Astrocyte (in vitro differentiated cells and primary cell): ENCODE data around the gene PIMREG. TPM values are rescaled to one million over a fixed set of nuclear protein-coding genes. Genes with fewer than 3 reads are reported as not detected.

Source experiments
- DNase-seq: peaks from one replicate; pipeline ENCODE4 v3.0.0-alpha.2; 2010; ENCODE audit warnings: low read depth
- FAIRE-seq: peaks from 2 replicates; lab custom pipeline; 2011; peaks lifted over from hg19 to GRCh38; lab: Jason Lieb, UNC
- H2AFZ ChIP-seq: 2 replicates; pipeline ENCODE4 v1.6.0; 2012; ENCODE audit warnings: low read depth, low read length, inconsistent platforms
- H3K27ac ChIP-seq: 2 replicates; pipeline ENCODE4 v1.5.1; 2011; ENCODE audit warnings: low read depth, low read length, inconsistent platforms
- H3K27me3 ChIP-seq: 2 replicates; pipeline ENCODE4 v1.6.0; 2011; ENCODE audit warnings: low read length, inconsistent platforms; ENCODE audit not compliant: insufficient read depth
- H3K36me3 ChIP-seq: 2 replicates; pipeline ENCODE4 v1.5.1; 2011; ENCODE audit warnings: low read length, inconsistent platforms; ENCODE audit not compliant: insufficient read depth
- H3K4me1 ChIP-seq: 2 replicates; pipeline ENCODE4 v1.5.1; 2011; ENCODE audit warnings: low read length, inconsistent platforms; ENCODE audit not compliant: insufficient read depth
- H3K4me2 ChIP-seq: 2 replicates; pipeline ENCODE4 v1.6.0; 2012; ENCODE audit warnings: low read length, inconsistent platforms
- H3K4me3 ChIP-seq: 2 replicates; pipeline ENCODE4 v1.5.1; 2011; ENCODE audit warnings: low read depth, mild to moderate bottlenecking, low read length, inconsistent platforms; ENCODE audit not compliant: insufficient read depth
- H3K79me2 ChIP-seq: 2 replicates; pipeline ENCODE4 v1.6.0; 2012; ENCODE audit warnings: mild to moderate bottlenecking, low read length, inconsistent platforms; ENCODE audit not compliant: insufficient read depth
- H3K9ac ChIP-seq: 2 replicates; pipeline ENCODE4 v1.6.0; 2012; ENCODE audit warnings: mild to moderate bottlenecking, low read length, inconsistent platforms
- H3K9me3 ChIP-seq: 2 replicates; pipeline ENCODE4 v1.5.1; 2012; ENCODE audit warnings: low read depth, mild to moderate bottlenecking, low read length, inconsistent platforms; ENCODE audit not compliant: insufficient read depth
- H4K20me1 ChIP-seq: 2 replicates; pipeline ENCODE4 v1.6.0; 2012; ENCODE audit warnings: low read length, inconsistent platforms; ENCODE audit not compliant: insufficient read depth
- H3K27ac Mint-ChIP-seq: one replicate; pipeline ENCODE4 v1.8.0; 2021; ENCODE audit warnings: mild to moderate bottlenecking, mixed read lengths; ENCODE audit not compliant: unreplicated experiment
- H3K27me3 Mint-ChIP-seq: one replicate; pipeline ENCODE4 v1.8.0; 2021; ENCODE audit warnings: low read depth, mixed read lengths; ENCODE audit not compliant: unreplicated experiment
- H3K36me3 Mint-ChIP-seq: one replicate; pipeline ENCODE4 v1.8.0; 2021; ENCODE audit warnings: low read depth, mixed read lengths; ENCODE audit not compliant: unreplicated experiment
- H3K4me1 Mint-ChIP-seq: one replicate; pipeline ENCODE4 v1.8.0; 2021; ENCODE audit warnings: low read depth, mixed read lengths; ENCODE audit not compliant: unreplicated experiment
- H3K4me3 Mint-ChIP-seq: one replicate; pipeline ENCODE4 v1.8.0; 2021; ENCODE audit warnings: mild to moderate bottlenecking, moderate library complexity, mixed read lengths; ENCODE audit not compliant: unreplicated experiment
- H3K9me3 Mint-ChIP-seq: one replicate; pipeline ENCODE4 v1.8.0; 2021; ENCODE audit warnings: mild to moderate bottlenecking, mixed read lengths; ENCODE audit not compliant: unreplicated experiment
- CTCF ChIP-seq: IDR thresholded peaks from 2 replicates; pipeline ENCODE4 v1.5.1; 2011; ENCODE audit warnings: low read depth, mild to moderate bottlenecking, inconsistent platforms, low read length, moderate library complexity; ENCODE audit not compliant: insufficient read depth
- EZH2 ChIP-seq: IDR thresholded peaks from 2 replicates; pipeline ENCODE4 v1.6.1; 2012; ENCODE audit warnings: mild to moderate bottlenecking, low read length, inconsistent platforms; ENCODE audit not compliant: insufficient read depth
- total RNA-seq: library from RNA; stranded (reverse); gene quantifications from 2 replicates; pipeline ENCODE4 v1.2.1, GENCODE V29; 2021

Gene PIMREG
- total RNA-seq, 1 donor from 2014 or later, result 2.6 TPM

DNA sequence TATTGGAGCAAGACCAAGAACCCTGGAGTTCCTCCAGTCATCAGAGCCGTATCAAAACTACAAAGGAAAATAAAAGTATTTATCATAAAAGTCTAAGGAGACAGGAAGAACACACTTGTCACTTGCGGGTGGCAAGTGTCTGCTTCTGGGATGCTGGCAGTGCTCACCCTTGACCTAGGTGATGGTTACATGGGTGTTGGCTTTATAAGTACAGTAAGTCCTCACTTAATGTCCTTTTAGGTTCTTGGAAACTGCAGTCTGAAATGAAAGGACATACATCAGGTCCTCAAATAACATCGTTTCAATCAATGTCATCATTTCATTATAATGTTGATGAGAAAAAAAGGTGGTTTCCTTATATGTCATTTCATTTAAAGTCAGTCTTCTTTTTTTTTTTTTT lies 6.3 kb upstream of the PIMREG start:
- no peaks in the 10 kb centered on the region for H4K20me1 ChIP-seq
- FAIRE-seq (no peak), DNase-seq (no peak)
- no peak overlapping the region for H2AFZ ChIP-seq
- TF ChIP-seq EZH2 (no peak), CTCF (no peak)
- H3K27me3 ChIP-seq, result peaks cover 8% of the 10 kb centered on the region
- Mint-ChIP-seq H3K4me3 (no peak overlapping the region), H3K27ac (no peak overlapping the region), H3K4me1 (peaks cover 7% of the 10 kb centered on the region), H3K9me3 (peaks cover under 1% of the 10 kb centered on the region), H3K27me3 (peaks cover 35% of the 10 kb centered on the region), H3K36me3 (no peaks in the 10 kb centered on the region)
- no peak overlapping the region for H3K4me3 ChIP-seq
- H3K36me3 ChIP-seq, result no peaks in the 10 kb centered on the region
- H3K4me1 ChIP-seq, result no peaks in the 10 kb centered on the region
- no peak overlapping the region for H3K9ac ChIP-seq
- H3K79me2 ChIP-seq, result no peaks in the 10 kb centered on the region
- no peak overlapping the region for H3K4me2 ChIP-seq
- H3K27ac ChIP-seq, result no peak overlapping the region
- no peaks in the 10 kb centered on the region for H3K9me3 ChIP-seq

- DNase-seq (no peak), FAIRE-seq (no peak)
- no peak overlapping the region for H3K4me3 ChIP-seq
- H3K36me3 Mint-ChIP-seq, result no peaks in the 10 kb centered on the region
- peaks cover 5% of the 10 kb centered on the region for H3K79me2 ChIP-seq
- no peak overlapping the region for H3K4me2 ChIP-seq
- H3K36me3 ChIP-seq, result no peaks in the 10 kb centered on the region
- H4K20me1 ChIP-seq, result no peaks in the 10 kb centered on the region
- peaks cover 29% of the 10 kb centered on the region for H3K27me3 Mint-ChIP-seq
- H3K9me3 ChIP-seq, result no peaks in the 10 kb centered on the region
- no peak overlapping the region for H2AFZ ChIP-seq
- TF ChIP-seq EZH2, result no peak
- no peak for TF ChIP-seq CTCF
- no peak overlapping the region for H3K27ac ChIP-seq
- peaks cover 11% of the 10 kb centered on the region for H3K4me1 ChIP-seq
- H3K9ac ChIP-seq, result no peak overlapping the region
- H3K27me3 ChIP-seq, result peaks cover 8% of the 10 kb centered on the region
- H3K4me3 Mint-ChIP-seq, result no peak overlapping the region
- H3K4me1 Mint-ChIP-seq, result peaks cover 7% of the 10 kb centered on the region
- H3K27ac Mint-ChIP-seq, result no peak overlapping the region
- no peaks in the 10 kb centered on the region for H3K9me3 Mint-ChIP-seq
These were observed 4.3 kb upstream of the PIMREG start for GRCh38 chr17:6439951-6440350.

- H3K27ac ChIP-seq, result no peak overlapping the region
- H3K79me2 ChIP-seq, result peaks cover 10% of the 10 kb centered on the region
- no peak overlapping the region for H3K9ac ChIP-seq
- Mint-ChIP-seq H3K36me3 (no peaks in the 10 kb centered on the region), H3K27me3 (peaks cover 30% of the 10 kb centered on the region), H3K27ac (no peak overlapping the region), H3K9me3 (no peaks in the 10 kb centered on the region), H3K4me3 (no peak overlapping the region), H3K4me1 (peaks cover 7% of the 10 kb centered on the region)
- H4K20me1 ChIP-seq, result no peaks in the 10 kb centered on the region
- no peak for FAIRE-seq
- TF ChIP-seq EZH2 (no peak), CTCF (no peak)
- no peak overlapping the region for H2AFZ ChIP-seq
- no peak overlapping the region for H3K4me2 ChIP-seq
- DNase-seq, result no peak
- no peaks in the 10 kb centered on the region for H3K9me3 ChIP-seq
- peaks cover 14% of the 10 kb centered on the region for H3K4me1 ChIP-seq
- H3K27me3 ChIP-seq, result no peaks in the 10 kb centered on the region
- peaks cover 2% of the 10 kb centered on the region for H3K36me3 ChIP-seq
- no peak overlapping the region for H3K4me3 ChIP-seq
These were observed 1.5 kb upstream of the PIMREG start for GRCh38 chr17:6442775-6443174.
